Stomach (tissue), 4 donors: ENCODE results near the gene TPT1.
"Not testable (repeated sequence)": the region's sequence is repeated elsewhere in the genome, so short reads cannot be mapped to it uniquely, and the experiment has no call there.

Experiments used
- CTCF ChIP-seq, 7 experiments: fragments of 450-650 bp in 4 of 7; fragments of 200-600 bp in 3 of 7; sonication (generic) in 3 of 7; IDR thresholded peaks; one replicate each; pipeline ENCODE4 v1.5.1; 2016 to 2019; ENCODE audit warnings: antibody characterized with exemption in 7 of 7, control low read depth in 2 of 7, mild to moderate bottlenecking in 1 of 7
- EP300 ChIP-seq: sonication (generic); formaldehyde crosslinking; IDR thresholded peaks from one replicate; pipeline ENCODE4 v1.6.1; 2017; ENCODE audit warnings: antibody characterized with exemption
- POLR2A ChIP-seq, 4 donors: fragments of 450-650 bp; IDR thresholded peaks; one replicate each; pipeline ENCODE4 v1.6.1; 2016; ENCODE audit warnings: antibody characterized with exemption in 4 of 4, control low read depth in 2 of 4, mild to moderate bottlenecking in 1 of 4, moderate library complexity in 1 of 4
- POLR2AphosphoS5 ChIP-seq, 3 donors: sonication (generic); formaldehyde crosslinking; IDR thresholded peaks; one replicate each; pipeline ENCODE4 v1.6.1; 2016; ENCODE audit warnings: antibody characterized with exemption in 3 of 3

DNA sequence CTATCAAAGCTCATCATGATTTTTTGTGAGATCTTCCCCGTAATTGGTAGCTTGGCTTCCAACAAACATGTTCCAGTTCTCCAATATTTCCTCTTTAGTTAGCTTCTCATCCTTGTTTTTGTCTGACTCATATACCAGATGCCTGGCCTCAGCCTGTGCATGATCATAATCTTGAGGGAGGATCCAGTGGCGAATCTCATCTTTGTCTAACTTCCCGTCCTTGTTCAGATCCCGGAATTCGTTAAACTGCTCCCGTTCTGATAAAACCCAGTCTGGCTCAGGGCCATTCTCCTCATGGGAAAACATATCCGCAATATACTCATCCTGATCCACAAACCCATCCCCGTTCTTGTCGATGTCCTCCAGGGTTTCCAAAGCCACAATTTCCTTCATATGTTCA is 49.4 kb upstream of the TPT1 start:
- not testable (repeated sequence) for TF ChIP-seq CTCF (IDR thresholded peaks at IDR 0.05); POLR2AphosphoS5 (IDR thresholded peaks at IDR 0.05); EP300; POLR2A (IDR thresholded peaks at IDR 0.05)
